Measurements from ENCODE around the gene SEC16A. TPM values are rescaled to one million over a fixed set of nuclear protein-coding genes. Genes with fewer than 3 reads are reported as not detected.

The SEC16A gene
- total RNA-seq, 4 donors from 2014 or later, result 58.0 to 89.3 (median 75.0) TPM

- TF ChIP-seq EP300 (IDR thresholded peaks at IDR 0.05) (no peak), POLR2A (IDR thresholded peaks at IDR 0.05) (no peak), CTCF (IDR thresholded peaks at IDR 0.05) (no peak), POLR2AphosphoS5 (IDR thresholded peaks at IDR 0.05) (no peak)
- H3K4me1 ChIP-seq, result peaks cover 8% of the 10 kb centered on the region
Measured at GRCh38 chr9:136520053-136520540, 37.3 kb upstream of the SEC16A start.

GRCh38 chr9:136519263-136520052 is 36.6 kb upstream of the SEC16A start:
- H3K4me1 ChIP-seq, result peaks cover 4% of the 10 kb centered on the region
- no peak for TF ChIP-seq EP300 (IDR thresholded peaks at IDR 0.05)
- no peak for TF ChIP-seq CTCF (IDR thresholded peaks at IDR 0.05)
- no peak for TF ChIP-seq POLR2A (IDR thresholded peaks at IDR 0.05)
- no peak for TF ChIP-seq POLR2AphosphoS5 (IDR thresholded peaks at IDR 0.05)
- DNase-seq (ENCODE audit: low spot score in 2 of 2), result no peak
- H3K27ac ChIP-seq, result no peak overlapping the region
- H3K36me3 ChIP-seq, result peaks cover 83% of the 10 kb centered on the region
- H3K4me3 ChIP-seq, result no peak overlapping the region
- no peaks in the 10 kb centered on the region for H3K27me3 ChIP-seq
- no peaks in the 10 kb centered on the region for H3K9me3 ChIP-seq
- 94% methylated on average over 30 of the region's 32 CpGs for WGBS

More at GRCh38 chr9:136520053-136520540, 37.3 kb upstream of the SEC16A start:
- no peak overlapping the region for H3K4me3 ChIP-seq
- H3K27me3 ChIP-seq, result no peaks in the 10 kb centered on the region
- H3K27ac ChIP-seq, result no peak overlapping the region
- WGBS, result 81% methylated on average over 12 of the region's 20 CpGs
- H3K36me3 ChIP-seq, result peaks cover 76% of the 10 kb centered on the region
- no peak for DNase-seq (ENCODE audit: low spot score in 2 of 2)
- H3K9me3 ChIP-seq, result no peaks in the 10 kb centered on the region

- Histone ChIP-seq H3K27ac (no peak overlapping the region), H3K36me3 (peaks cover 90% of the 10 kb centered on the region), H3K9me3 (no peaks in the 10 kb centered on the region), H3K4me1 (peaks cover 4% of the 10 kb centered on the region), H3K4me3 (no peak overlapping the region), H3K27me3 (no peaks in the 10 kb centered on the region)
- 91% methylated on average over 6 of the region's 18 CpGs for WGBS
- no peak for DNase-seq (ENCODE audit: low spot score in 2 of 2)
- no peak for TF ChIP-seq POLR2A (IDR thresholded peaks at IDR 0.05)
Measured at GRCh38 chr9:136518623-136519022, 35.8 kb upstream of the SEC16A start.

- Histone ChIP-seq H3K4me1 (peaks cover 4% of the 10 kb centered on the region), H3K4me3 (no peak overlapping the region), H3K36me3 (peaks cover 90% of the 10 kb centered on the region), H3K9me3 (no peaks in the 10 kb centered on the region), H3K27ac (no peak overlapping the region), H3K27me3 (no peaks in the 10 kb centered on the region)
- WGBS, result 92% methylated on average over 8 of the region's 17 CpGs
- TF ChIP-seq CTCF (IDR thresholded peaks at IDR 0.05), result no peak
- TF ChIP-seq EP300 (IDR thresholded peaks at IDR 0.05), result no peak
- TF ChIP-seq POLR2AphosphoS5 (IDR thresholded peaks at IDR 0.05), result no peak
- TF ChIP-seq POLR2A (IDR thresholded peaks at IDR 0.05), result no peak
- no peak for DNase-seq (ENCODE audit: low spot score in 2 of 2)
Measured at GRCh38 chr9:136517950-136518349, 35.1 kb upstream of the SEC16A start.

GRCh38 chr9:136517012-136517743 is 34.3 kb upstream of the SEC16A start:
- Histone ChIP-seq H3K4me3 (no peak overlapping the region), H3K4me1 (no peaks in the 10 kb centered on the region), H3K9me3 (no peaks in the 10 kb centered on the region), H3K27me3 (no peaks in the 10 kb centered on the region), H3K36me3 (peaks cover 89% of the 10 kb centered on the region), H3K27ac (no peak overlapping the region)
- WGBS, result 68% methylated on average over 7 of the region's 37 CpGs
- TF ChIP-seq POLR2AphosphoS5 (IDR thresholded peaks at IDR 0.05) (no peak), POLR2A (IDR thresholded peaks at IDR 0.05) (no peak), CTCF (IDR thresholded peaks at IDR 0.05) (no peak), EP300 (IDR thresholded peaks at IDR 0.05) (no peak)
- DNase-seq (ENCODE audit: low spot score in 2 of 2), result no peak

Data from suprapubic skin (tissue), 4 donors.